H1 (cell line): ENCODE measurements around the gene MYO9A. TPM values are rescaled to one million over a fixed set of nuclear protein-coding genes. Genes with fewer than 3 reads are reported as not detected.

Source experiments
- CTCF ChIA-PET: fragments of 300-600 bp; sonication (Branson Sonifier 250); formaldehyde crosslinking; loops from one replicate; lab custom pipeline; 2021; ENCODE audit not compliant: partially characterized antibody; lab: Charles Lee
- POLR2A ChIA-PET: fragments of 300-600 bp; sonication (Branson Sonifier 250); formaldehyde crosslinking; loops from one replicate; lab custom pipeline; 2021; ENCODE audit warnings: inconsistent platforms; ENCODE audit not compliant: partially characterized antibody; lab: Charles Lee
- DNase-seq, 2 experiments: peaks; one replicate each; pipeline versions ENCODE4 v3.0.0 to v3.0.0-alpha.2; 2010 to 2022; ENCODE audit warnings: low spot score in 2 of 2, low read depth in 1 of 2, mixed read lengths in 1 of 2
- FAIRE-seq: peaks from 2 replicates; lab custom pipeline; 2011; peaks lifted over from hg19 to GRCh38; lab: Jason Lieb, UNC
- H2AFZ ChIP-seq: 2 replicates; pipeline ENCODE4 v1.8.1; 2012; ENCODE audit warnings: low read length, inconsistent platforms
- H2AK5ac ChIP-seq: 2 replicates; pipeline ENCODE4 v1.6.1; 2013; ENCODE audit warnings: low read depth, low read length
- H2BK120ac ChIP-seq: replicated peaks from 2 replicates; pipeline ENCODE3; 2013; ENCODE audit warnings: low read depth, low read length, inconsistent platforms
- H2BK12ac ChIP-seq: 2 replicates; pipeline ENCODE4 v1.6.1; 2013; ENCODE audit warnings: low read depth, low read length
- H2BK15ac ChIP-seq: 2 replicates; pipeline ENCODE4 v1.6.1; 2013; ENCODE audit warnings: low read length
- H2BK20ac ChIP-seq: 2 replicates; pipeline ENCODE4 v1.6.1; 2013; ENCODE audit warnings: low read length
- H2BK5ac ChIP-seq: 2 replicates; pipeline ENCODE4 v1.6.1; 2013; ENCODE audit warnings: low read depth, low read length
- H3K14ac ChIP-seq: 2 replicates; pipeline ENCODE4 v1.6.1; 2013; ENCODE audit warnings: inconsistent platforms; ENCODE audit not compliant: insufficient read length
- H3K18ac ChIP-seq: 2 replicates; pipeline ENCODE4 v1.6.1; 2013; ENCODE audit warnings: low read length; ENCODE audit errors: extremely low read depth
- H3K23ac ChIP-seq: 2 replicates; pipeline ENCODE4 v1.6.1; 2013; ENCODE audit warnings: inconsistent platforms; ENCODE audit not compliant: insufficient read length
- H3K23me2 ChIP-seq: 2 replicates; pipeline ENCODE4 v1.6.1; 2013; ENCODE audit warnings: low read depth, low read length
- H3K27ac ChIP-seq: 2 replicates; pipeline ENCODE4 v1.6.1; 2011; ENCODE audit warnings: low read depth, low read length, inconsistent platforms
- H3K27me3 ChIP-seq, 4 experiments: replicated peaks in 1 of 4; 1 replicate in 1 of 4; 2 replicates in 3 of 4; pipeline versions ENCODE4 v1.6.1 to v1.8.1; 2011 to 2013; ENCODE audit warnings: low read length in 3 of 4, mild to moderate bottlenecking in 3 of 4, inconsistent platforms in 2 of 4, mixed read lengths in 2 of 4, moderate library complexity in 1 of 4; ENCODE audit not compliant: control insufficient read depth in 3 of 4, insufficient read depth in 3 of 4; ENCODE audit errors: extremely low read depth in 1 of 4
- H3K36me3 ChIP-seq, 4 experiments: 2 replicates each; pipeline versions ENCODE4 v1.6.1 to v1.8.1; 2011 to 2013; ENCODE audit warnings: mild to moderate bottlenecking in 4 of 4, low read length in 3 of 4, moderate library complexity in 2 of 4, control low read depth in 1 of 4, inconsistent platforms in 1 of 4; ENCODE audit not compliant: insufficient read depth in 4 of 4, control insufficient read depth in 2 of 4
- H3K4ac ChIP-seq: replicated peaks from 2 replicates; pipeline ENCODE3; 2013; ENCODE audit warnings: low read length, low read depth, mixed read lengths, inconsistent platforms; ENCODE audit not compliant: insufficient read length
- H3K4me1 ChIP-seq, 4 experiments: replicated peaks in 1 of 4; 1 replicate in 1 of 4; 2 replicates in 3 of 4; pipeline versions ENCODE4 v1.6.1 to v1.8.1; 2011 to 2013; ENCODE audit warnings: low read length in 3 of 4, inconsistent platforms in 2 of 4, mixed read lengths in 1 of 4; ENCODE audit not compliant: insufficient read depth in 4 of 4, control insufficient read depth in 3 of 4
- H3K4me2 ChIP-seq, 2 experiments: 2 replicates each; pipeline versions ENCODE4 v1.6.1 to v1.8.1; 2011 to 2013; ENCODE audit warnings: low read depth in 2 of 2, low read length in 2 of 2, control low read depth in 1 of 2, inconsistent platforms in 1 of 2, mild to moderate bottlenecking in 1 of 2; ENCODE audit not compliant: insufficient read depth in 1 of 2
- H3K4me3 ChIP-seq, 4 experiments: fragments of 200-600, 300-600 bp in 1 of 4; sonication (generic), shearing (Covaris generic), sonication (Bioruptor Twin) in 1 of 4; 2 replicates each; pipeline versions ENCODE4 v1.5.1 to v1.8.1; 2011 to 2016; ENCODE audit warnings: low read length in 4 of 4, low read depth in 3 of 4, control low read depth in 2 of 4, inconsistent platforms in 2 of 4, mild to moderate bottlenecking in 2 of 4, mixed read lengths in 1 of 4, moderate library complexity in 1 of 4; ENCODE audit not compliant: insufficient read depth in 2 of 4; ENCODE audit errors: extremely low read depth in 1 of 4
- H3K56ac ChIP-seq: replicated peaks from 2 replicates; pipeline ENCODE3; 2013; ENCODE audit warnings: low read depth, mild to moderate bottlenecking, mixed read lengths, low read length, inconsistent platforms; ENCODE audit not compliant: insufficient read length
- H3K79me1 ChIP-seq: 2 replicates; pipeline ENCODE4 v1.6.1; 2013; ENCODE audit warnings: low read depth, low read length, control low read depth
- H3K79me2 ChIP-seq, 2 experiments: 2 replicates each; pipeline versions ENCODE4 v1.6.1 to v1.8.1; 2012 to 2013; ENCODE audit warnings: low read length in 2 of 2, mild to moderate bottlenecking in 2 of 2, inconsistent platforms in 1 of 2; ENCODE audit not compliant: insufficient read depth in 2 of 2, control insufficient read depth in 1 of 2
- H3K9ac ChIP-seq, 4 experiments: replicated peaks in 1 of 4; 1 replicate in 1 of 4; 2 replicates in 3 of 4; pipeline versions ENCODE4 v1.6.1 to v1.8.1; 2011 to 2013; ENCODE audit warnings: low read depth in 3 of 4, low read length in 3 of 4, control low read depth in 2 of 4, mild to moderate bottlenecking in 2 of 4, moderate library complexity in 2 of 4, inconsistent platforms in 1 of 4; ENCODE audit errors: extremely low read depth in 1 of 4
- H3K9me3 ChIP-seq, 2 experiments: 2 replicates each; pipeline versions ENCODE4 v1.6.1 to v1.8.1; 2012 to 2013; ENCODE audit warnings: mild to moderate bottlenecking in 2 of 2, moderate library complexity in 2 of 2, control low read depth in 1 of 2, inconsistent platforms in 1 of 2, low read depth in 1 of 2, low read length in 1 of 2, mixed read lengths in 1 of 2; ENCODE audit not compliant: insufficient read depth in 2 of 2
- H4K20me1 ChIP-seq, 2 experiments: replicated peaks in 1 of 2; 2 replicates each; pipeline versions ENCODE3 to v1.8.1; 2011 to 2013; ENCODE audit warnings: inconsistent platforms in 2 of 2, low read length in 2 of 2, mild to moderate bottlenecking in 1 of 2; ENCODE audit not compliant: insufficient read depth in 2 of 2, control insufficient read depth in 1 of 2
- H4K5ac ChIP-seq: 2 replicates; pipeline ENCODE4 v1.6.1; 2013; ENCODE audit warnings: low read length, low read depth, mixed read lengths, inconsistent platforms; ENCODE audit not compliant: insufficient read length
- H4K8ac ChIP-seq: 2 replicates; pipeline ENCODE4 v1.8.0; 2013; ENCODE audit warnings: mild to moderate bottlenecking, moderate library complexity, low read length, inconsistent platforms; ENCODE audit not compliant: insufficient read depth; ENCODE audit errors: extremely low read depth
- H4K91ac ChIP-seq: replicated peaks from 2 replicates; pipeline ENCODE3; 2013; ENCODE audit warnings: low read length, mixed read lengths, inconsistent platforms; ENCODE audit not compliant: insufficient read length
- GABPA ChIP-seq: IDR thresholded peaks from 2 replicates; pipeline ENCODE4 v1.6.1; 2011; ENCODE audit warnings: mild to moderate bottlenecking, low read length, moderate library complexity, borderline replicate concordance; ENCODE audit not compliant: insufficient read depth
- TBP ChIP-seq: IDR thresholded peaks from 2 replicates; pipeline ENCODE4 v1.6.1; 2011; ENCODE audit warnings: low read depth, low read length, improper control_type of control experiment
- WGBS, 2 experiments: shearing (Covaris generic) in 1 of 2; methylation state at CpG; one replicate each; pipeline versions ENCODE4 v1.1.6 to v1.1.7; 2013 to 2015; ENCODE audit warnings: low lambda C conversion rate in 2 of 2, mixed read lengths in 2 of 2, inconsistent platforms in 1 of 2, low coverage in 1 of 2, missing lambda C conversion rate in 1 of 2; ENCODE audit not compliant: insufficient replicate concordance in 2 of 2, insufficient coverage in 1 of 2, insufficient read length in 1 of 2; ENCODE audit errors: extremely low coverage in 1 of 2, missing lambda C conversion rate in 1 of 2; 5-methylcytosine and 5-hydroxymethylcytosine counted together
- polyA plus RNA-seq, 7 experiments: library from polyadenylated mRNA; depleted of rRNA in 3 of 7; stranded (reverse) in 5 of 7; unstranded in 2 of 7; fragments of >200 nt in 5 of 7; fragments of 200-250 nt in 2 of 7; gene quantifications; 1 replicate in 5 of 7; 2 replicates in 1 of 7; 4 replicates in 1 of 7; pipeline versions ENCODE4 v1.2.1 to v1.2.3, GENCODE V29; 2011 to 2013; ENCODE audit warnings: missing spikeins in 2 of 7, mixed read lengths in 2 of 7
- total RNA-seq: library from RNA; stranded (reverse); fragmentation: NEBNext Ultra II Directional; extraction: Animal tissue kit (Norgen Biotek cat#: 25700); gene quantifications from 2 replicates; pipeline ENCODE4 v1.2.1, GENCODE V29; 2021

The MYO9A gene
- total and polyA plus RNA-seq, 2 of the 8 experiments (the other 6 are each of a cell fraction or from before 2014, with no cell fraction given) = 3.9 to 26.0 TPM

DNA sequence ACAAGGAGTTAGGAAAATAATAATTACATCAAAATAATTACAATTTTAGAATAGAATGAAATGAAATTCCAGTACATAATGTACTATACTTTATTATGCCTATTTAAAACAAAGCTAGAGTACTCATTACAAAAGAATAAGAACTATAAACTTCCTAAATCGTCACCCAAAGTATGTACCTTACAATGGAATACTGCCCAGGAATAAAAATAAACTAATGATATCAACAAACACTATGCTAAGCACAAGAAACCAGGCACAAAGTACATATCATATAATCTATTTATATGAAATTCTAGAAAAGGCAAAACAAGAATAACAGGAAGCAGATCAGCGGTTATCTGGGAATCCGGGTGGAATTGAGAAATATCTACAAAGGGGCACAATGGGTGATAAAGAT lies 84.7 kb downstream of the MYO9A start:
- FAIRE-seq (no peak), DNase-seq (no peak)
- Histone ChIP-seq H3K27ac (no peak overlapping the region), H2BK5ac (no peak overlapping the region), H3K79me2 (no peaks in the 10 kb centered on the region), H2BK20ac (no peak overlapping the region), H3K14ac (no peak overlapping the region), H2BK15ac (no peak overlapping the region), H3K4me2 (no peak overlapping the region), H3K9me3 (peaks cover 0 to 3% of the 10 kb centered on the region in 2 experiments; a peak in 1 of 4 replicates), H4K20me1 (peaks cover 0 to 2% of the 10 kb centered on the region in 2 experiments), H3K9ac (no peak overlapping the region), H3K4me3 (no peak overlapping the region), H2AFZ (no peak overlapping the region), H3K4ac (no peak overlapping the region), H3K27me3 (no peaks in the 10 kb centered on the region), H2BK12ac (no peak overlapping the region), H3K56ac (no peak overlapping the region), H3K18ac (no peak overlapping the region), H4K8ac (no peak overlapping the region), H2BK120ac (no peak overlapping the region), H3K23ac (no peak overlapping the region), H3K36me3 (no peaks in the 10 kb centered on the region), H4K91ac (no peak overlapping the region), H4K5ac (no peak overlapping the region), H2AK5ac (no peak overlapping the region), H3K4me1 (no peaks in the 10 kb centered on the region), H3K79me1 (no peaks in the 10 kb centered on the region), H3K23me2 (no peaks in the 10 kb centered on the region; the same call in 1 of the 2 replicates)
- TF ChIP-seq GABPA = no peak
- TF ChIP-seq TBP = no peak
- CTCF ChIA-PET = interaction anchor here (0.7 kb wide), 1 partner anchor 111 kb away, joined by 4 read pairs; no protein-coding TSS in a partner anchor
- 87% methylated on average over 3 of the region's 3 CpGs; no CpG with 5 or more reads in 1 of the 2 experiments for WGBS, 2 experiments
- POLR2A ChIA-PET = no interaction called here
